Activated CD8-positive, alpha-beta T cell treated with anti-CD3 and anti-CD28 coated beads, Interleukin-2, amount 10 ng/mL, durations not matched to agents 7 days and 5 days (primary cell): ENCODE data around the gene LIX1L. TPM values are rescaled to one million over a fixed set of nuclear protein-coding genes. Genes with fewer than 3 reads are reported as not detected.

Source experiments
- ATAC-seq: fragments of 150-1000 bp; cut with Tn5 transposase; one replicate; pipeline ENCODE4 v1.10.0; 2021; ENCODE audit warnings: moderate library complexity
- CTCF ChIA-PET: fragments of 350-600 bp; sonication (Branson Sonifier 250); formaldehyde crosslinking; loops from one replicate; lab custom pipeline; 2021; ENCODE audit warnings: antibody characterized with exemption; lab: Charles Lee
- POLR2A ChIA-PET: fragments of 350-600 bp; sonication (Branson Sonifier 250); formaldehyde crosslinking; loops from one replicate; lab custom pipeline; 2021; ENCODE audit warnings: antibody characterized with exemption; lab: Charles Lee
- DNase-seq: peaks from one replicate; pipeline ENCODE4 v3.0.0-alpha.2; 2020
- H3K27ac Mint-ChIP-seq: one replicate; pipeline ENCODE4 v1.8.0; 2021; ENCODE audit warnings: mild to moderate bottlenecking, mixed read lengths
- H3K27me3 Mint-ChIP-seq: one replicate; pipeline ENCODE4 v1.8.0; 2021; ENCODE audit warnings: low read depth, mixed read lengths
- H3K36me3 Mint-ChIP-seq: one replicate; pipeline ENCODE4 v1.8.0; 2021; ENCODE audit warnings: low read depth, mixed read lengths
- H3K4me1 Mint-ChIP-seq: one replicate; pipeline ENCODE4 v1.8.0; 2021; ENCODE audit warnings: low read depth, mixed read lengths
- H3K4me3 Mint-ChIP-seq: one replicate; pipeline ENCODE4 v1.8.0; 2021; ENCODE audit warnings: mild to moderate bottlenecking, mixed read lengths
- H3K9me3 Mint-ChIP-seq: one replicate; pipeline ENCODE4 v1.8.0; 2022; ENCODE audit warnings: mixed read lengths; ENCODE audit not compliant: insufficient read depth
- total RNA-seq, 2 experiments: library from RNA; stranded (reverse); gene quantifications; one replicate each; pipeline ENCODE4 v1.2.3, GENCODE V29; 2021

LIX1L gene
- total RNA-seq, 2 experiments from 2014 or later: 45.8 to 48.4 TPM

GRCh38 chr1:145993618-145994390 lies 36.0 kb upstream of the LIX1L start:
- peak overlapping the region; percentile 95 for H3K27ac Mint-ChIP-seq
- H3K9me3 Mint-ChIP-seq: no peaks in the 10 kb centered on the region
- peak overlapping the region; percentile 87 for H3K4me3 Mint-ChIP-seq
- CTCF ChIA-PET: interaction anchor here (1.2 to 12.8 kb wide), 5 partner anchors 12 to 149 kb away, joined by 3 to 235 read pairs (median 4); partner anchors contain the start of gene NUDT17
- peaks cover 50% of the 10 kb centered on the region for H3K36me3 Mint-ChIP-seq
- POLR2A ChIA-PET: interaction anchor here (0.9 to 11.5 kb wide), 9 partner anchors 8 to 135 kb away, joined by 3 to 373 read pairs (median 5); partner anchors contain the start of genes ANKRD34A, PIAS3 and POLR3GL
- ATAC-seq: no peak
- H3K27me3 Mint-ChIP-seq: no peaks in the 10 kb centered on the region
- H3K4me1 Mint-ChIP-seq: peaks cover 53% of the 10 kb centered on the region
- no peak for DNase-seq

DNA sequence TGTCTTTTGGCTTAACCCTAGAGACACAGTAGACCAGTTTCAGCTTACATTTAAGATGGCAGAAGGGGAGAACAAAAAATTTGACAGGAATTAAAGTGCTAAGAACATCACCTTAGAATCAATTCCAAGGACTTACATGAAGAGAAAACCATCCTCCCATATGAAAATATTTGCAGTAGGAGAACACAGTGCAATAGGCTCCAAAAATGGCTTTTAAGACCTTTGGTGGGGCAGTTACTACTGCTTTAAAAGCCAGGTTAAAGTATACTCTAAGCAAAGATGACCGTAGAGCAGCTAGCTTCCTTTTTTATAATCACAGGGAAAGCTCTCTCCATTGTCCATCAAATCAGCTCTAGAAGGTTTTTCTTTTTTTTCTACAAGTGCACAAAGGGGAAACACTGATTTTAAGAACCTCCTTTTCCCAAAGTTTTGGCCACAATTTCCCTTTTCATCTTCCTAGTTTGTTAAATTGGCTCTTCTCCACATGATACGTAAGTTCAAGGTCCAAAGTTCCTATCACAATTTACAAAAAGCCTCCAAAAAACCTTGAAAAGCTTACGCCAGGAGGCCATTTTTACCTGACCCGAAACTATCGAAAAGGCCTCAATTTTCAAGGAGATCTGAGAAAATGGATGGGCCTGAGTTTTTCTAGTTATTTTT lies 35.3 kb upstream of the LIX1L start:
- ChIA-PET CTCF (interaction anchor here (1.2 to 12.8 kb wide), 4 partner anchors 13 to 148 kb away, joined by 3 to 235 read pairs (median 4); partner anchors contain the start of gene NUDT17), POLR2A (interaction anchor here (0.7 to 11.5 kb wide), 9 partner anchors 8 to 134 kb away, joined by 3 to 373 read pairs (median 5); partner anchors contain the start of genes ANKRD34A, PIAS3 and POLR3GL)
- Mint-ChIP-seq H3K4me3 (peak overlapping the region; percentile 87), H3K27me3 (no peaks in the 10 kb centered on the region), H3K4me1 (peaks cover 52% of the 10 kb centered on the region), H3K36me3 (peaks cover 50% of the 10 kb centered on the region), H3K27ac (peak overlapping the region; percentile 55), H3K9me3 (no peaks in the 10 kb centered on the region)
- ATAC-seq (no peak), DNase-seq (no peak)

DNA sequence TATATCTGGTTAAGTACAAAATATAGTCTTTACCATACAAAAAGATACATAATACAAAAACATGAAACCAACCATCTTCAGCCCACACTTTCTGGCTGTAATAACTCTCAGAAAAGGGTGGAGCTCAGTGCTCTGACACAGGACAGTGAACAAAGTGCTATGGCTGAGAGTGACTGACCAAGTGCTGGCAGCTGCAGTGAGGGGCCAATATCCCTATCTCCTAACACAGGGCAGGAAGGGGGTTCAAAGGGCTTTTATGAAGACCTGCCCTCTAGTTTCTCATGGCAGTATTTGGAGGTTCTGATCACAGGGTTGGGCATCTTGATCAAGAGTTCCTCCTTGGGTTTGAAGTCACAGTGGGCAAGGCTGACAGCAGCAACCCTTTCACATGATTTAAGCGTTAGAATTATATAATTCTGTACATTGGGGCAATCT lies 34.7 kb upstream of the LIX1L start:
- H3K27ac Mint-ChIP-seq: peak overlapping the region; percentile 55
- H3K27me3 Mint-ChIP-seq: no peaks in the 10 kb centered on the region
- ChIA-PET POLR2A (interaction anchor here (0.7 to 11.5 kb wide), 7 partner anchors 8 to 133 kb away, joined by 3 to 373 read pairs (median 10); partner anchors contain the start of genes ANKRD34A, PIAS3 and POLR3GL), CTCF (interaction anchor here (1.6 to 12.8 kb wide), 3 partner anchors 14 to 147 kb away, joined by 4 to 235 read pairs (median 4); partner anchors contain the start of gene NUDT17)
- DNase-seq (no peak), ATAC-seq (no peak)
- no peaks in the 10 kb centered on the region for H3K9me3 Mint-ChIP-seq
- peaks cover 50% of the 10 kb centered on the region for H3K36me3 Mint-ChIP-seq
- H3K4me1 Mint-ChIP-seq: peaks cover 50% of the 10 kb centered on the region
- H3K4me3 Mint-ChIP-seq: peak overlapping the region; percentile 87

DNA sequence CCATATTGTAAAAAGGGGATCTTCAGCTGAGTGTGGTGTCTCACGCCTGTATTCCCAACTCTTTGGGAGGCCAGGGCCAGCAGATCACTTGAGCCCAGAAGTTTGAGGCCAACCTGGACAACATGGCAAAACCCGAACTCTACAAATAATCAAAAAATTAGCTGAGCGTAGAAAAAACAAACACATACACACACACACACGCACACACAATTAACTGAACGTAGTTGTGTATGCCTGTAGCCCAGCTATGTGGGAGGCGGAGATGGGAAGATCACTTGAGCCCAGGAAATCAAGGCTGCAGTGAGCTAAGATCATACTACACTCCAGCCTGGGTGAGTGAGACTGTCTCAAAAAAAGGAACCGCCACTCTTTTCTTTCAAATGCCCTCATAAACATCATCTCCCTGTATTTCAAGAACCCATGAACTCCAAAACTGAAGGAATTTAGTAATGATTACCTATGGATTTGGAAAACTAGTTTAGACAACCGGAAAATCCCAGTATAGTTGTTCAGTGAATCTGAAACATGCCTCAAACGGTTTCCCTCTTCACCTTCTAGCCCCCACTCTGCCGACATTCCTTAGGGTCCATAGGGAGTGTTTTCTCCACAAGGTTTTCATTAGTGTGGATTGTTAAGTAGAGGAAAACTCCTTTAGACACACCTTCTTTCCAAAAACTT lies 34.1 kb upstream of the LIX1L start:
- H3K4me3 Mint-ChIP-seq: peak overlapping the region; percentile 31
- DNase-seq (no peak), ATAC-seq (no peak)
- H3K9me3 Mint-ChIP-seq: no peaks in the 10 kb centered on the region
- ChIA-PET POLR2A (interaction anchor here (0.6 to 11.5 kb wide), 8 partner anchors 8 to 56 kb away, joined by 3 to 373 read pairs (median 7); partner anchors contain the start of genes ANKRD34A and POLR3GL), CTCF (interaction anchor here (1.2 to 12.8 kb wide), 4 partner anchors 13 to 19 kb away, joined by 3 to 235 read pairs (median 5); no protein-coding TSS in a partner anchor)
- H3K36me3 Mint-ChIP-seq: peaks cover 50% of the 10 kb centered on the region
- peaks cover 48% of the 10 kb centered on the region for H3K4me1 Mint-ChIP-seq
- H3K27me3 Mint-ChIP-seq: no peaks in the 10 kb centered on the region
- H3K27ac Mint-ChIP-seq: peak overlapping the region; percentile 36

DNA sequence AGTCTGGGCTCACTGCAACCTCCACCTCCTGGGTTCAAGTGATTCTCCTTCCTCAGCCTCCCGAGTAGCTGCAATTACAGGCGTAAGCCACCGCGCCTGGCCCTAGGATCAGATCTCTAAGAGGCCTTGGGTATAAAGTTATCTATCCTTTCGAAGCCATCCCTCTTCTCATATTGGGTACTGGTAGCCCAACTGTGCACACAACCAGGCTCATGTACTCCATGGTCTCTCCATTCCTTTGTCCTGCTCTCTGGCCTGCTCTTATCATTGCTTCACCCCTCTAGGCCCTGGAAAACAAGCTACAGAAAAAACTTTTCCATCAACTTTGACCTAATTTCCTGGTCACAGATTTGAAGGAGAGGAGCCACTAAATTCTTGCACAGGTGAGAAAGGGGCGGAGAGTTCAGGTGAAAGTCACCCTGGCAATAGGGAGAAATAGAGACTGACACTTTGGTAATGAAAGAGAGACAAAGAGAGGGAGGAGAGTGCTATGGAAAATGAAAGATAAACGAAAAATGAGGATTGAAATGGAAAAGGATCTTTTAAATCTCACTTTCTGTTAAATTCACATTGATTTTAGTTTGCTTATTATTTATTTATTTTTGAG lies 32.5 kb upstream of the LIX1L start:
- ATAC-seq: peak; percentile 20
- Mint-ChIP-seq H3K36me3 (peaks cover 40% of the 10 kb centered on the region), H3K9me3 (no peaks in the 10 kb centered on the region), H3K4me1 (peaks cover 56% of the 10 kb centered on the region), H3K4me3 (no peak overlapping the region), H3K27me3 (no peaks in the 10 kb centered on the region), H3K27ac (no peak overlapping the region)
- CTCF ChIA-PET: interaction anchor here (1.3 to 12.8 kb wide), 3 partner anchors 12 to 21 kb away, joined by 5 to 235 read pairs (median 6); no protein-coding TSS in a partner anchor
- DNase-seq: no peak
- POLR2A ChIA-PET: interaction anchor here (1.0 to 11.5 kb wide), 5 partner anchors 6 to 63 kb away, joined by 3 to 373 read pairs (median 11); partner anchors contain the start of genes ANKRD34A, POLR3GL, RBM8A and TXNIP

DNA sequence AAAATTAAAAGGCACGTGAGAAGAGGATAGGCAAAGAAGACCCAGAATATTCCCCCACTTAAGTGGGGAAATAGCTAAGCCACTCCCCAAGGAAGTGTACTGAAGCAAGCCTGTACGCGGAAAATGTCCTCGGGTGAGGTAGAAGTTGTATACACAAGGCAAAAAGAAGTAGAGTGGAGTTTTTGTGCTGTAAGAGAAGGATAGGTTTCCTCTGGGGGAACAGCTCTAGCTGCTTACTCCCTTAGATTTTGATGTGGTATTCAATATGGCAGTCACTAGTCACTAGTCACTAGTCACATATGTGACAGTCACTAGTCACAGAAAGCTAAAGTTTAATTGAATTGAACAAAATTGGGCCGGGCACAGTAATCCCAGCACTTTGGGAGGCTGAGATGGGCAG lies 31.0 kb upstream of the LIX1L start:
- H3K4me1 Mint-ChIP-seq: peaks cover 67% of the 10 kb centered on the region
- H3K27ac Mint-ChIP-seq: no peak overlapping the region
- no peak overlapping the region for H3K4me3 Mint-ChIP-seq
- H3K27me3 Mint-ChIP-seq: no peaks in the 10 kb centered on the region
- CTCF ChIA-PET: interaction anchor here (0.9 to 12.8 kb wide), 5 partner anchors 8 to 61 kb away, joined by 3 to 235 read pairs (median 5); partner anchors contain the start of genes RBM8A and TXNIP
- POLR2A ChIA-PET: interaction anchor here (0.8 to 11.5 kb wide), 4 partner anchors 8 to 63 kb away, joined by 3 to 373 read pairs (median 30); partner anchors contain the start of genes RBM8A and TXNIP
- DNase-seq: no peak
- H3K36me3 Mint-ChIP-seq: peaks cover 24% of the 10 kb centered on the region
- peak; percentile 34 for ATAC-seq
- no peaks in the 10 kb centered on the region for H3K9me3 Mint-ChIP-seq

- Mint-ChIP-seq H3K27me3 (no peaks in the 10 kb centered on the region), H3K9me3 (no peaks in the 10 kb centered on the region), H3K36me3 (peaks cover 16% of the 10 kb centered on the region), H3K4me1 (peaks cover 67% of the 10 kb centered on the region), H3K4me3 (no peak overlapping the region), H3K27ac (no peak overlapping the region)
- CTCF ChIA-PET: interaction anchor here (0.9 to 12.8 kb wide), 4 partner anchors 9 to 60 kb away, joined by 4 to 235 read pairs (median 8); partner anchors contain the start of genes RBM8A and TXNIP
- DNase-seq: no peak
- ATAC-seq: no peak
- POLR2A ChIA-PET: interaction anchor here (1.4 to 11.5 kb wide), 3 partner anchors 9 to 61 kb away, joined by 4 to 373 read pairs (median 55); partner anchors contain the start of genes RBM8A and TXNIP
Measured at GRCh38 chr1:145987926-145988325, 30.1 kb upstream of the LIX1L start.

- ATAC-seq: no peak
- Mint-ChIP-seq H3K27ac (no peak overlapping the region), H3K27me3 (no peaks in the 10 kb centered on the region), H3K4me1 (peaks cover 57% of the 10 kb centered on the region), H3K36me3 (peaks cover 3% of the 10 kb centered on the region), H3K9me3 (no peaks in the 10 kb centered on the region), H3K4me3 (no peak overlapping the region)
- DNase-seq: no peak
- ChIA-PET POLR2A (interaction anchor here (6.1 kb wide), 1 partner anchor 10 kb away, joined by 55 read pairs; the partner anchor contains the start of gene TXNIP), CTCF (interaction anchor here (1.5 to 2.6 kb wide), 3 partner anchors 10 to 26 kb away, joined by 3 to 9 read pairs (median 7); partner anchors contain the start of gene TXNIP)
Measured at GRCh38 chr1:145986551-145986950, 28.7 kb upstream of the LIX1L start.

DNA sequence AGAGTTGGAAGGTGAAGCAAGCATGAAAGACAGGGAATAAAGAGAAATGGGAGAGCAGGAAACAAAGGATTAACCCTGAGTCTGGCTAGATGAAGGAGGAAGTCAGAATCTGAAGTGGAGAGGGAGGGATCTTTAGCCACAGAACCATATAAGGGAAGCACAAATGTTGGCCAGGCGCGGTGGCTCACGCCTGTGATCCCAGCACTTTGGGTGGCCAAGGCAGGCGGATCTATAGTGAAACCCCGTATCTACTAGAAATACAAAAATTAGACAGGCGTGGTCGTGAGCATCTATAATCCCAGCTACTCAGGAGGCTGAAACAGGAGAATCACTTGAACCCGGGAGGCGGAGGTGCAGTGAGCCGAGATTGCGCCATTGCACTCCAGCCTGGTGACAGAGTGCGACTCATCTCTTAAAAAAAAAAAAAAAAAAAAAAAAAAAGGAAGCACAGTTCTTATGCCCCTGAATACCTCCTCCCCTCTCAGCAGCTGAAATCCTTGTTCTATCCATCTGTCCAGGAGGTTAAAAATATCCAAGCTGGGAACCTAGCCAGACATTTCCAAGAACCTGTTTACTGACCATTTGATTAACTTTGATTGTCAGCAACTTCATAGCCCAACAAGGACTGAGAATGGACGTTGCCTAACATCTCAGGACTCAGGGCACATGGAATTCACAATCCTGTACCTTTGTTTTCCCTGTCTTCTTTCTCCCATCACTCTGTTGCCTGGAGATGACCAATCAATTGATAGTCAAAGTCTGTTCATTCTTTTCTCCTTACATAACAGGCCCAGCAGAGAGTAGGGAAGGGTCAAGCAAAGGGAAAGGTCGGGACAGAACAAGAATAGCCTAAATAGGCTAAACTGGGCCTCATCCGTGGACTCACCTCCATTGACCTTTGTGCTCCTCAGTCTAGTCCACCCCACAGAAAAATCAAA lies 28.0 kb upstream of the LIX1L start:
- H3K4me1 Mint-ChIP-seq: peaks cover 54% of the 10 kb centered on the region
- H3K27me3 Mint-ChIP-seq: no peaks in the 10 kb centered on the region
- CTCF ChIA-PET: interaction anchor here (1.5 to 2.3 kb wide), 3 partner anchors 12 to 26 kb away, joined by 3 to 7 read pairs (median 5); no protein-coding TSS in a partner anchor
- no peak overlapping the region for H3K4me3 Mint-ChIP-seq
- H3K27ac Mint-ChIP-seq: peak overlapping the region; percentile 67
- DNase-seq (no peak), ATAC-seq (no peak)
- no peaks in the 10 kb centered on the region for H3K9me3 Mint-ChIP-seq
- H3K36me3 Mint-ChIP-seq: peaks cover under 1% of the 10 kb centered on the region
- POLR2A ChIA-PET: interaction anchor here (0.7 to 6.1 kb wide), 2 partner anchors 8 to 11 kb away, joined by 3 to 55 read pairs; partner anchors contain the start of gene TXNIP
